H1 (cell line): ENCODE measurements around the gene ADCY1. TPM values are rescaled to one million over a fixed set of nuclear protein-coding genes. Genes with fewer than 3 reads are reported as not detected.

Source experiments
- CTCF ChIA-PET: fragments of 300-600 bp; sonication (Branson Sonifier 250); formaldehyde crosslinking; loops from one replicate; lab custom pipeline; 2021; ENCODE audit not compliant: partially characterized antibody; lab: Charles Lee
- POLR2A ChIA-PET: fragments of 300-600 bp; sonication (Branson Sonifier 250); formaldehyde crosslinking; loops from one replicate; lab custom pipeline; 2021; ENCODE audit warnings: inconsistent platforms; ENCODE audit not compliant: partially characterized antibody; lab: Charles Lee
- DNase-seq, 2 experiments: peaks; one replicate each; pipeline versions ENCODE4 v3.0.0 to v3.0.0-alpha.2; 2010 to 2022; ENCODE audit warnings: low spot score in 2 of 2, low read depth in 1 of 2, mixed read lengths in 1 of 2
- FAIRE-seq: peaks from 2 replicates; lab custom pipeline; 2011; peaks lifted over from hg19 to GRCh38; lab: Jason Lieb, UNC
- H2AFZ ChIP-seq: 2 replicates; pipeline ENCODE4 v1.8.1; 2012; ENCODE audit warnings: low read length, inconsistent platforms
- H2AK5ac ChIP-seq: 2 replicates; pipeline ENCODE4 v1.6.1; 2013; ENCODE audit warnings: low read depth, low read length
- H2BK120ac ChIP-seq: replicated peaks from 2 replicates; pipeline ENCODE3; 2013; ENCODE audit warnings: low read depth, low read length, inconsistent platforms
- H2BK12ac ChIP-seq: 2 replicates; pipeline ENCODE4 v1.6.1; 2013; ENCODE audit warnings: low read depth, low read length
- H2BK15ac ChIP-seq: 2 replicates; pipeline ENCODE4 v1.6.1; 2013; ENCODE audit warnings: low read length
- H2BK20ac ChIP-seq: 2 replicates; pipeline ENCODE4 v1.6.1; 2013; ENCODE audit warnings: low read length
- H2BK5ac ChIP-seq: 2 replicates; pipeline ENCODE4 v1.6.1; 2013; ENCODE audit warnings: low read depth, low read length
- H3K14ac ChIP-seq: 2 replicates; pipeline ENCODE4 v1.6.1; 2013; ENCODE audit warnings: inconsistent platforms; ENCODE audit not compliant: insufficient read length
- H3K18ac ChIP-seq: 2 replicates; pipeline ENCODE4 v1.6.1; 2013; ENCODE audit warnings: low read length; ENCODE audit errors: extremely low read depth
- H3K23ac ChIP-seq: 2 replicates; pipeline ENCODE4 v1.6.1; 2013; ENCODE audit warnings: inconsistent platforms; ENCODE audit not compliant: insufficient read length
- H3K23me2 ChIP-seq: 2 replicates; pipeline ENCODE4 v1.6.1; 2013; ENCODE audit warnings: low read depth, low read length
- H3K27ac ChIP-seq: 2 replicates; pipeline ENCODE4 v1.6.1; 2011; ENCODE audit warnings: low read depth, low read length, inconsistent platforms
- H3K27me3 ChIP-seq, 4 experiments: replicated peaks in 1 of 4; 1 replicate in 1 of 4; 2 replicates in 3 of 4; pipeline versions ENCODE4 v1.6.1 to v1.8.1; 2011 to 2013; ENCODE audit warnings: low read length in 3 of 4, mild to moderate bottlenecking in 3 of 4, inconsistent platforms in 2 of 4, mixed read lengths in 2 of 4, moderate library complexity in 1 of 4; ENCODE audit not compliant: control insufficient read depth in 3 of 4, insufficient read depth in 3 of 4; ENCODE audit errors: extremely low read depth in 1 of 4
- H3K36me3 ChIP-seq, 4 experiments: 2 replicates each; pipeline versions ENCODE4 v1.6.1 to v1.8.1; 2011 to 2013; ENCODE audit warnings: mild to moderate bottlenecking in 4 of 4, low read length in 3 of 4, moderate library complexity in 2 of 4, control low read depth in 1 of 4, inconsistent platforms in 1 of 4; ENCODE audit not compliant: insufficient read depth in 4 of 4, control insufficient read depth in 2 of 4
- H3K4ac ChIP-seq: replicated peaks from 2 replicates; pipeline ENCODE3; 2013; ENCODE audit warnings: low read length, low read depth, mixed read lengths, inconsistent platforms; ENCODE audit not compliant: insufficient read length
- H3K4me1 ChIP-seq, 4 experiments: replicated peaks in 1 of 4; 1 replicate in 1 of 4; 2 replicates in 3 of 4; pipeline versions ENCODE4 v1.6.1 to v1.8.1; 2011 to 2013; ENCODE audit warnings: low read length in 3 of 4, inconsistent platforms in 2 of 4, mixed read lengths in 1 of 4; ENCODE audit not compliant: insufficient read depth in 4 of 4, control insufficient read depth in 3 of 4
- H3K4me2 ChIP-seq, 2 experiments: 2 replicates each; pipeline versions ENCODE4 v1.6.1 to v1.8.1; 2011 to 2013; ENCODE audit warnings: low read depth in 2 of 2, low read length in 2 of 2, control low read depth in 1 of 2, inconsistent platforms in 1 of 2, mild to moderate bottlenecking in 1 of 2; ENCODE audit not compliant: insufficient read depth in 1 of 2
- H3K4me3 ChIP-seq, 4 experiments: fragments of 200-600, 300-600 bp in 1 of 4; sonication (generic), shearing (Covaris generic), sonication (Bioruptor Twin) in 1 of 4; 2 replicates each; pipeline versions ENCODE4 v1.5.1 to v1.8.1; 2011 to 2016; ENCODE audit warnings: low read length in 4 of 4, low read depth in 3 of 4, control low read depth in 2 of 4, inconsistent platforms in 2 of 4, mild to moderate bottlenecking in 2 of 4, mixed read lengths in 1 of 4, moderate library complexity in 1 of 4; ENCODE audit not compliant: insufficient read depth in 2 of 4; ENCODE audit errors: extremely low read depth in 1 of 4
- H3K56ac ChIP-seq: replicated peaks from 2 replicates; pipeline ENCODE3; 2013; ENCODE audit warnings: low read depth, mild to moderate bottlenecking, mixed read lengths, low read length, inconsistent platforms; ENCODE audit not compliant: insufficient read length
- H3K79me1 ChIP-seq: 2 replicates; pipeline ENCODE4 v1.6.1; 2013; ENCODE audit warnings: low read depth, low read length, control low read depth
- H3K79me2 ChIP-seq, 2 experiments: 2 replicates each; pipeline versions ENCODE4 v1.6.1 to v1.8.1; 2012 to 2013; ENCODE audit warnings: low read length in 2 of 2, mild to moderate bottlenecking in 2 of 2, inconsistent platforms in 1 of 2; ENCODE audit not compliant: insufficient read depth in 2 of 2, control insufficient read depth in 1 of 2
- H3K9ac ChIP-seq, 4 experiments: replicated peaks in 1 of 4; 1 replicate in 1 of 4; 2 replicates in 3 of 4; pipeline versions ENCODE4 v1.6.1 to v1.8.1; 2011 to 2013; ENCODE audit warnings: low read depth in 3 of 4, low read length in 3 of 4, control low read depth in 2 of 4, mild to moderate bottlenecking in 2 of 4, moderate library complexity in 2 of 4, inconsistent platforms in 1 of 4; ENCODE audit errors: extremely low read depth in 1 of 4
- H3K9me3 ChIP-seq, 2 experiments: 2 replicates each; pipeline versions ENCODE4 v1.6.1 to v1.8.1; 2012 to 2013; ENCODE audit warnings: mild to moderate bottlenecking in 2 of 2, moderate library complexity in 2 of 2, control low read depth in 1 of 2, inconsistent platforms in 1 of 2, low read depth in 1 of 2, low read length in 1 of 2, mixed read lengths in 1 of 2; ENCODE audit not compliant: insufficient read depth in 2 of 2
- H4K20me1 ChIP-seq, 2 experiments: replicated peaks in 1 of 2; 2 replicates each; pipeline versions ENCODE3 to v1.8.1; 2011 to 2013; ENCODE audit warnings: inconsistent platforms in 2 of 2, low read length in 2 of 2, mild to moderate bottlenecking in 1 of 2; ENCODE audit not compliant: insufficient read depth in 2 of 2, control insufficient read depth in 1 of 2
- H4K5ac ChIP-seq: 2 replicates; pipeline ENCODE4 v1.6.1; 2013; ENCODE audit warnings: low read length, low read depth, mixed read lengths, inconsistent platforms; ENCODE audit not compliant: insufficient read length
- H4K8ac ChIP-seq: 2 replicates; pipeline ENCODE4 v1.8.0; 2013; ENCODE audit warnings: mild to moderate bottlenecking, moderate library complexity, low read length, inconsistent platforms; ENCODE audit not compliant: insufficient read depth; ENCODE audit errors: extremely low read depth
- H4K91ac ChIP-seq: replicated peaks from 2 replicates; pipeline ENCODE3; 2013; ENCODE audit warnings: low read length, mixed read lengths, inconsistent platforms; ENCODE audit not compliant: insufficient read length
- ATF2 ChIP-seq: IDR thresholded peaks from 2 replicates; pipeline ENCODE4 v1.6.1; 2012; ENCODE audit warnings: low read length, inconsistent platforms
- CBX8 ChIP-seq: fragments of 300-800, 300-1000 bp; sonication (generic); IDR thresholded peaks from 2 replicates; pipeline ENCODE4 v1.7.1; 2016; ENCODE audit warnings: low read depth, low read length, borderline replicate concordance
- CEBPB ChIP-seq: IDR thresholded peaks from 2 replicates; pipeline ENCODE4 v1.6.1; 2012; ENCODE audit warnings: low read depth, low read length
- EGR1 ChIP-seq: IDR thresholded peaks from 2 replicates; pipeline ENCODE4 v1.6.1; 2011; ENCODE audit warnings: low read depth, low read length, borderline replicate concordance
- EP300 ChIP-seq, 2 experiments: IDR thresholded peaks; 1 replicate in 1 of 2; 2 replicates in 1 of 2; pipeline ENCODE4 v1.6.1; 2011 to 2012; ENCODE audit warnings: low read depth in 2 of 2, low read length in 2 of 2, mild to moderate bottlenecking in 2 of 2, borderline replicate concordance in 1 of 2, inconsistent platforms in 1 of 2, moderate library complexity in 1 of 2
- HDAC2 ChIP-seq, 2 experiments: fragments of 300-600 bp in 1 of 2; sonication (generic) in 1 of 2; IDR thresholded peaks; 2 replicates each; pipeline ENCODE4 v1.6.1; 2011 to 2012; ENCODE audit warnings: low read depth in 2 of 2, low read length in 2 of 2, mild to moderate bottlenecking in 2 of 2, moderate library complexity in 2 of 2, borderline replicate concordance in 1 of 2, inconsistent platforms in 1 of 2
- KDM1A ChIP-seq: fragments of 200-600, 300-600 bp; sonication (generic); IDR thresholded peaks from 2 replicates; pipeline ENCODE4 v1.7.1; 2016; ENCODE audit warnings: mild to moderate bottlenecking, low read length, borderline replicate concordance
- MAFK ChIP-seq: IDR thresholded peaks from 2 replicates; pipeline ENCODE4 v1.6.1; 2012; ENCODE audit warnings: low read depth, mild to moderate bottlenecking, improper control_type of control experiment, low read length
- NRF1 ChIP-seq: IDR thresholded peaks from 2 replicates; pipeline ENCODE4 v1.6.1; 2011; ENCODE audit warnings: mild to moderate bottlenecking, low read depth, low read length, improper control_type of control experiment
- POLR2A ChIP-seq, 2 experiments: IDR thresholded peaks; 1 replicate in 1 of 2; 2 replicates in 1 of 2; pipeline ENCODE4 v1.6.1; 2011; ENCODE audit warnings: low read depth in 2 of 2, low read length in 2 of 2, mild to moderate bottlenecking in 2 of 2; ENCODE audit errors: control extremely low read depth in 1 of 2
- SIRT6 ChIP-seq: IDR thresholded peaks from one replicate; pipeline ENCODE4 v1.7.1; 2012; ENCODE audit warnings: low read length, inconsistent platforms
- SP2 ChIP-seq: IDR thresholded peaks from 2 replicates; pipeline ENCODE4 v1.6.1; 2012; ENCODE audit warnings: mild to moderate bottlenecking, low read length, inconsistent platforms
- TAF1 ChIP-seq: IDR thresholded peaks from 2 replicates; pipeline ENCODE4 v1.6.1; 2011; ENCODE audit warnings: mild to moderate bottlenecking, low read depth, low read length
- TAF7 ChIP-seq: optimal IDR thresholded peaks from 2 replicates; pipeline ENCODE3; 2011; ENCODE audit warnings: low read depth, mild to moderate bottlenecking, inconsistent platforms, low read length, moderate library complexity, borderline replicate concordance
- WGBS, 2 experiments: shearing (Covaris generic) in 1 of 2; methylation state at CpG; one replicate each; pipeline versions ENCODE4 v1.1.6 to v1.1.7; 2013 to 2015; ENCODE audit warnings: low lambda C conversion rate in 2 of 2, mixed read lengths in 2 of 2, inconsistent platforms in 1 of 2, low coverage in 1 of 2, missing lambda C conversion rate in 1 of 2; ENCODE audit not compliant: insufficient replicate concordance in 2 of 2, insufficient coverage in 1 of 2, insufficient read length in 1 of 2; ENCODE audit errors: extremely low coverage in 1 of 2, missing lambda C conversion rate in 1 of 2; 5-methylcytosine and 5-hydroxymethylcytosine counted together
- polyA plus RNA-seq, 7 experiments: library from polyadenylated mRNA; depleted of rRNA in 3 of 7; stranded (reverse) in 5 of 7; unstranded in 2 of 7; fragments of >200 nt in 5 of 7; fragments of 200-250 nt in 2 of 7; gene quantifications; 1 replicate in 5 of 7; 2 replicates in 1 of 7; 4 replicates in 1 of 7; pipeline versions ENCODE4 v1.2.1 to v1.2.3, GENCODE V29; 2011 to 2013; ENCODE audit warnings: missing spikeins in 2 of 7, mixed read lengths in 2 of 7
- total RNA-seq: library from RNA; stranded (reverse); fragmentation: NEBNext Ultra II Directional; extraction: Animal tissue kit (Norgen Biotek cat#: 25700); gene quantifications from 2 replicates; pipeline ENCODE4 v1.2.1, GENCODE V29; 2021

ADCY1 gene
- total and polyA plus RNA-seq, 2 of the 8 experiments (the other 6 are each of a cell fraction or from before 2014, with no cell fraction given), result 7.9 to 26.9 TPM

- no peak overlapping the region for H2BK12ac ChIP-seq
- H3K4me2 ChIP-seq, result no peak overlapping the region
- H2AFZ ChIP-seq, result no peak overlapping the region
- no peak overlapping the region for H2BK15ac ChIP-seq
- H3K27me3 ChIP-seq, result no peaks in the 10 kb centered on the region
- DNase-seq (no peak), FAIRE-seq (no peak)
- H3K27ac ChIP-seq, result no peak overlapping the region
- no peak overlapping the region for H3K4me3 ChIP-seq
- no peak overlapping the region for H2BK120ac ChIP-seq
- H3K9ac ChIP-seq, result no peak overlapping the region
- no peak overlapping the region for H4K5ac ChIP-seq
- CTCF ChIA-PET, result interaction anchor here (2.1 kb wide), 1 partner anchor 51 kb away, joined by 5 read pairs; no protein-coding TSS in a partner anchor
- no peak overlapping the region for H3K14ac ChIP-seq
- no peaks in the 10 kb centered on the region for H3K4me1 ChIP-seq
- peaks cover 0 to 5% of the 10 kb centered on the region in 2 experiments for H4K20me1 ChIP-seq
- H3K18ac ChIP-seq, result no peak overlapping the region
- no peak overlapping the region for H3K4ac ChIP-seq
- no peak overlapping the region for H2BK5ac ChIP-seq
- H3K9me3 ChIP-seq, result no peaks in the 10 kb centered on the region
- no peaks in the 10 kb centered on the region for H3K79me2 ChIP-seq
- no peak overlapping the region for H3K56ac ChIP-seq
- TF ChIP-seq SIRT6, result no peak
- TF ChIP-seq POLR2A (IDR thresholded peaks at IDR 0.05; ENCODE audit: control extremely low read depth in 1 of 2, low read depth in 2 of 2, low read length in 2 of 2), result no peak
- no peak for TF ChIP-seq KDM1A
- TF ChIP-seq EGR1, result no peak
- no peak for TF ChIP-seq TAF1
- TF ChIP-seq CBX8, result no peak
- TF ChIP-seq SP2, result no peak
- no peak for TF ChIP-seq NRF1
- no peak for TF ChIP-seq HDAC2 (IDR thresholded peaks at IDR 0.05; ENCODE audit: borderline replicate concordance in 1 of 2, low read depth in 2 of 2, low read length in 2 of 2)
- no peak for TF ChIP-seq MAFK
- no peak for TF ChIP-seq EP300 (IDR thresholded peaks at IDR 0.05; ENCODE audit: borderline replicate concordance in 1 of 2, low read depth in 2 of 2, low read length in 2 of 2)
- TF ChIP-seq ATF2, result no peak
- TF ChIP-seq TAF7, result no peak
- TF ChIP-seq CEBPB, result no peak
- TF ChIP-seq, all 59 proteins: peak for 0
- Histone ChIP-seq H4K91ac (no peak overlapping the region), H3K23ac (no peak overlapping the region), H3K79me1 (no peaks in the 10 kb centered on the region), H3K23me2 (no peaks in the 10 kb centered on the region), H4K8ac (no peak overlapping the region), H2AK5ac (no peak overlapping the region), H2BK20ac (no peak overlapping the region), H3K36me3 (peaks cover 0 to 6% (median 1%) of the 10 kb centered on the region in 4 experiments; a peak in 3 of 8 replicates)
- POLR2A ChIA-PET, result no interaction called here
- WGBS, 2 experiments, result 75% methylated on average over 4 of the region's 4 CpGs; no CpG with 5 or more reads in 1 of the 2 experiments
Observed at GRCh38 chr7:45714521-45714820, 140.3 kb downstream of the ADCY1 start.
